Measurements from ENCODE around the gene PGBD5. TPM values are rescaled to one million over a fixed set of nuclear protein-coding genes. Genes with fewer than 3 reads are reported as not detected.
A peak's percentile ranks its signal among the peaks of the same experiment; 100 is the strongest.

The PGBD5 gene
- total and polyA plus RNA-seq, 9 of the 15 experiments (the other 6 are each of a cell fraction or from before 2014, with no cell fraction given), result under 0.01 to 0.40 (median 0.10) TPM; not detected in 3

DNA sequence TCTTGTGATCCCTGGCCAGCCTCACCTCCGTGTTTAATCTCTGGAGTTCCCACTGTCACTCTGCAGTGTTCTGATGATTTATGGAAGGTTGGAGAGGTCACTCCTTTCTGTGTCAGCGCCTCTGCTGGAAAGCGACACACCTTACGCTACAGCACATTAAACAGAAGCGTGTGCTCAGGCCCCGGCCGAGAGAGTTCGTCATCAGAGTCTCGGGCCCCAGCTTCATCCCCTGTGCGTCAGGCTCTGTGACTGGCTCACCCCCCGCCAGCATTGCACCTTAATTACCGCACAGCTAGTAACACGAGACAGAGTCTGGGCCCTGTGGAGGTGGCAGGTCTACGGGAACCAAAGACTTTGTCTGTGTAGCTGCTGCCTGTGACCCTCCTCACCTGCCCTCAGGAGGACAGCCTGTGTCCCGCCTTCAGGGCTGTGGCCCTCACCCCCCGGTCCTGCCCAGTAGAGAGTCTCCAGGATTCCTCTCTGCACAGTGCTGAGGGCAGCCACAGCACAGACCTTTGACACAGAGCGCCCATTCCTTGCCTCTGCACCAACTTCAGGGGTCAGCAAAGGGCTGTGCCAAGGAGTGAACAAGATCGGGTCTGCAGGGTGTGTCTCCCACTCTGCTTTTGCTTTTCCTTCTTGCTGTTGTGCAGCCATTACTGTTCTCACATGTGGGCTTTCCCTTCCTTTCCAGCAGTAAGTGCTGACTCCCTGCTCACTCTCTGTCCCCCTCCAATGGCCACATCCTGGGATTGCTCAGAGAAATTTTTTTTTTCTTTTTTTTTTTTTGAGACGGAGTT, 157.6 kb downstream of the PGBD5 start (continued):
- TF ChIP-seq, protein P1, sequence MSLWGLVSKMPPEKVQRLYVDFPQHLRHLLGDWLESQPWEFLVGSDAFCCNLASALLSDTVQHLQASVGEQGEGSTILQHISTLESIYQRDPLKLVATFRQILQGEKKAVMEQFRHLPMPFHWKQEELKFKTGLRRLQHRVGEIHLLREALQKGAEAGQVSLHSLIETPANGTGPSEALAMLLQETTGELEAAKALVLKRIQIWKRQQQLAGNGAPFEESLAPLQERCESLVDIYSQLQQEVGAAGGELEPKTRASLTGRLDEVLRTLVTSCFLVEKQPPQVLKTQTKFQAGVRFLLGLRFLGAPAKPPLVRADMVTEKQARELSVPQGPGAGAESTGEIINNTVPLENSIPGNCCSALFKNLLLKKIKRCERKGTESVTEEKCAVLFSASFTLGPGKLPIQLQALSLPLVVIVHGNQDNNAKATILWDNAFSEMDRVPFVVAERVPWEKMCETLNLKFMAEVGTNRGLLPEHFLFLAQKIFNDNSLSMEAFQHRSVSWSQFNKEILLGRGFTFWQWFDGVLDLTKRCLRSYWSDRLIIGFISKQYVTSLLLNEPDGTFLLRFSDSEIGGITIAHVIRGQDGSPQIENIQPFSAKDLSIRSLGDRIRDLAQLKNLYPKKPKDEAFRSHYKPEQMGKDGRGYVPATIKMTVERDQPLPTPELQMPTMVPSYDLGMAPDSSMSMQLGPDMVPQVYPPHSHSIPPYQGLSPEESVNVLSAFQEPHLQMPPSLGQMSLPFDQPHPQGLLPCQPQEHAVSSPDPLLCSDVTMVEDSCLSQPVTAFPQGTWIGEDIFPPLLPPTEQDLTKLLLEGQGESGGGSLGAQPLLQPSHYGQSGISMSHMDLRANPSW (CRISPR knock-in tag; IDR thresholded peaks at IDR 0.05), result no peak
- TF ChIP-seq RHOXF2B (CRISPR knock-in tag; conservative IDR thresholded peaks at IDR 0.05) (no peak), ZNF695 (CRISPR knock-in tag; IDR thresholded peaks at IDR 0.05) (no peak), FOXP1 (CRISPR knock-in tag; IDR thresholded peaks at IDR 0.05) (peak; percentile 60; the same call in 1 of the 2 replicates), XRCC4 (IDR thresholded peaks at IDR 0.05; ENCODE audit: extremely low read depth, insufficient read depth, insufficient read length) (no peak), KLF6 (CRISPR knock-in tag; IDR thresholded peaks at IDR 0.05; ENCODE audit: borderline replicate concordance) (no peak), RBM34 (IDR thresholded peaks at IDR 0.05; ENCODE audit: borderline replicate concordance, insufficient read depth, low read length) (no peak), KLF10 (CRISPR knock-in tag; IDR thresholded peaks at IDR 0.05) (no peak)
- TF ChIP-seq, protein P2, sequence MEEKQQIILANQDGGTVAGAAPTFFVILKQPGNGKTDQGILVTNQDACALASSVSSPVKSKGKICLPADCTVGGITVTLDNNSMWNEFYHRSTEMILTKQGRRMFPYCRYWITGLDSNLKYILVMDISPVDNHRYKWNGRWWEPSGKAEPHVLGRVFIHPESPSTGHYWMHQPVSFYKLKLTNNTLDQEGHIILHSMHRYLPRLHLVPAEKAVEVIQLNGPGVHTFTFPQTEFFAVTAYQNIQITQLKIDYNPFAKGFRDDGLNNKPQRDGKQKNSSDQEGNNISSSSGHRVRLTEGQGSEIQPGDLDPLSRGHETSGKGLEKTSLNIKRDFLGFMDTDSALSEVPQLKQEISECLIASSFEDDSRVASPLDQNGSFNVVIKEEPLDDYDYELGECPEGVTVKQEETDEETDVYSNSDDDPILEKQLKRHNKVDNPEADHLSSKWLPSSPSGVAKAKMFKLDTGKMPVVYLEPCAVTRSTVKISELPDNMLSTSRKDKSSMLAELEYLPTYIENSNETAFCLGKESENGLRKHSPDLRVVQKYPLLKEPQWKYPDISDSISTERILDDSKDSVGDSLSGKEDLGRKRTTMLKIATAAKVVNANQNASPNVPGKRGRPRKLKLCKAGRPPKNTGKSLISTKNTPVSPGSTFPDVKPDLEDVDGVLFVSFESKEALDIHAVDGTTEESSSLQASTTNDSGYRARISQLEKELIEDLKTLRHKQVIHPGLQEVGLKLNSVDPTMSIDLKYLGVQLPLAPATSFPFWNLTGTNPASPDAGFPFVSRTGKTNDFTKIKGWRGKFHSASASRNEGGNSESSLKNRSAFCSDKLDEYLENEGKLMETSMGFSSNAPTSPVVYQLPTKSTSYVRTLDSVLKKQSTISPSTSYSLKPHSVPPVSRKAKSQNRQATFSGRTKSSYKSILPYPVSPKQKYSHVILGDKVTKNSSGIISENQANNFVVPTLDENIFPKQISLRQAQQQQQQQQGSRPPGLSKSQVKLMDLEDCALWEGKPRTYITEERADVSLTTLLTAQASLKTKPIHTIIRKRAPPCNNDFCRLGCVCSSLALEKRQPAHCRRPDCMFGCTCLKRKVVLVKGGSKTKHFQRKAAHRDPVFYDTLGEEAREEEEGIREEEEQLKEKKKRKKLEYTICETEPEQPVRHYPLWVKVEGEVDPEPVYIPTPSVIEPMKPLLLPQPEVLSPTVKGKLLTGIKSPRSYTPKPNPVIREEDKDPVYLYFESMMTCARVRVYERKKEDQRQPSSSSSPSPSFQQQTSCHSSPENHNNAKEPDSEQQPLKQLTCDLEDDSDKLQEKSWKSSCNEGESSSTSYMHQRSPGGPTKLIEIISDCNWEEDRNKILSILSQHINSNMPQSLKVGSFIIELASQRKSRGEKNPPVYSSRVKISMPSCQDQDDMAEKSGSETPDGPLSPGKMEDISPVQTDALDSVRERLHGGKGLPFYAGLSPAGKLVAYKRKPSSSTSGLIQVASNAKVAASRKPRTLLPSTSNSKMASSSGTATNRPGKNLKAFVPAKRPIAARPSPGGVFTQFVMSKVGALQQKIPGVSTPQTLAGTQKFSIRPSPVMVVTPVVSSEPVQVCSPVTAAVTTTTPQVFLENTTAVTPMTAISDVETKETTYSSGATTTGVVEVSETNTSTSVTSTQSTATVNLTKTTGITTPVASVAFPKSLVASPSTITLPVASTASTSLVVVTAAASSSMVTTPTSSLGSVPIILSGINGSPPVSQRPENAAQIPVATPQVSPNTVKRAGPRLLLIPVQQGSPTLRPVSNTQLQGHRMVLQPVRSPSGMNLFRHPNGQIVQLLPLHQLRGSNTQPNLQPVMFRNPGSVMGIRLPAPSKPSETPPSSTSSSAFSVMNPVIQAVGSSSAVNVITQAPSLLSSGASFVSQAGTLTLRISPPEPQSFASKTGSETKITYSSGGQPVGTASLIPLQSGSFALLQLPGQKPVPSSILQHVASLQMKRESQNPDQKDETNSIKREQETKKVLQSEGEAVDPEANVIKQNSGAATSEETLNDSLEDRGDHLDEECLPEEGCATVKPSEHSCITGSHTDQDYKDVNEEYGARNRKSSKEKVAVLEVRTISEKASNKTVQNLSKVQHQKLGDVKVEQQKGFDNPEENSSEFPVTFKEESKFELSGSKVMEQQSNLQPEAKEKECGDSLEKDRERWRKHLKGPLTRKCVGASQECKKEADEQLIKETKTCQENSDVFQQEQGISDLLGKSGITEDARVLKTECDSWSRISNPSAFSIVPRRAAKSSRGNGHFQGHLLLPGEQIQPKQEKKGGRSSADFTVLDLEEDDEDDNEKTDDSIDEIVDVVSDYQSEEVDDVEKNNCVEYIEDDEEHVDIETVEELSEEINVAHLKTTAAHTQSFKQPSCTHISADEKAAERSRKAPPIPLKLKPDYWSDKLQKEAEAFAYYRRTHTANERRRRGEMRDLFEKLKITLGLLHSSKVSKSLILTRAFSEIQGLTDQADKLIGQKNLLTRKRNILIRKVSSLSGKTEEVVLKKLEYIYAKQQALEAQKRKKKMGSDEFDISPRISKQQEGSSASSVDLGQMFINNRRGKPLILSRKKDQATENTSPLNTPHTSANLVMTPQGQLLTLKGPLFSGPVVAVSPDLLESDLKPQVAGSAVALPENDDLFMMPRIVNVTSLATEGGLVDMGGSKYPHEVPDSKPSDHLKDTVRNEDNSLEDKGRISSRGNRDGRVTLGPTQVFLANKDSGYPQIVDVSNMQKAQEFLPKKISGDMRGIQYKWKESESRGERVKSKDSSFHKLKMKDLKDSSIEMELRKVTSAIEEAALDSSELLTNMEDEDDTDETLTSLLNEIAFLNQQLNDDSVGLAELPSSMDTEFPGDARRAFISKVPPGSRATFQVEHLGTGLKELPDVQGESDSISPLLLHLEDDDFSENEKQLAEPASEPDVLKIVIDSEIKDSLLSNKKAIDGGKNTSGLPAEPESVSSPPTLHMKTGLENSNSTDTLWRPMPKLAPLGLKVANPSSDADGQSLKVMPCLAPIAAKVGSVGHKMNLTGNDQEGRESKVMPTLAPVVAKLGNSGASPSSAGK (IDR thresholded peaks at IDR 0.05), result no peak
- TF ChIP-seq, protein P3, sequence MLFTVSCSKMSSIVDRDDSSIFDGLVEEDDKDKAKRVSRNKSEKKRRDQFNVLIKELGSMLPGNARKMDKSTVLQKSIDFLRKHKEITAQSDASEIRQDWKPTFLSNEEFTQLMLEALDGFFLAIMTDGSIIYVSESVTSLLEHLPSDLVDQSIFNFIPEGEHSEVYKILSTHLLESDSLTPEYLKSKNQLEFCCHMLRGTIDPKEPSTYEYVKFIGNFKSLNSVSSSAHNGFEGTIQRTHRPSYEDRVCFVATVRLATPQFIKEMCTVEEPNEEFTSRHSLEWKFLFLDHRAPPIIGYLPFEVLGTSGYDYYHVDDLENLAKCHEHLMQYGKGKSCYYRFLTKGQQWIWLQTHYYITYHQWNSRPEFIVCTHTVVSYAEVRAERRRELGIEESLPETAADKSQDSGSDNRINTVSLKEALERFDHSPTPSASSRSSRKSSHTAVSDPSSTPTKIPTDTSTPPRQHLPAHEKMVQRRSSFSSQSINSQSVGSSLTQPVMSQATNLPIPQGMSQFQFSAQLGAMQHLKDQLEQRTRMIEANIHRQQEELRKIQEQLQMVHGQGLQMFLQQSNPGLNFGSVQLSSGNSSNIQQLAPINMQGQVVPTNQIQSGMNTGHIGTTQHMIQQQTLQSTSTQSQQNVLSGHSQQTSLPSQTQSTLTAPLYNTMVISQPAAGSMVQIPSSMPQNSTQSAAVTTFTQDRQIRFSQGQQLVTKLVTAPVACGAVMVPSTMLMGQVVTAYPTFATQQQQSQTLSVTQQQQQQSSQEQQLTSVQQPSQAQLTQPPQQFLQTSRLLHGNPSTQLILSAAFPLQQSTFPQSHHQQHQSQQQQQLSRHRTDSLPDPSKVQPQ (CRISPR knock-in tag; IDR thresholded peaks at IDR 0.05; ENCODE audit: borderline replicate concordance), result no peak

Data from K562 (cell line).